Left lobe of liver (tissue), 2 donors: Measurements from ENCODE around the gene UBD. TPM values are rescaled to one million over a fixed set of nuclear protein-coding genes. Genes with fewer than 3 reads are reported as not detected.

Experiments used
- ATAC-seq: fragments of 200-7000 bp; cut with Tn5 transposase; one replicate; pipeline ENCODE4 v1.9.1; 2020; ENCODE audit warnings: mild to moderate bottlenecking, moderate library complexity
- DNase-seq: peaks from one replicate; pipeline ENCODE4 v3.0.0-alpha.2; 2020; ENCODE audit warnings: low spot score
- total RNA-seq: library from RNA; stranded (reverse); gene quantifications from one replicate; pipeline ENCODE4 v1.2.1, GENCODE V29; 2021
- donor health status: DM: no; HTN: no; CAD: no; lungs with moderate emphysema.
- donor health status: DM: no; HTN: yes; CAD: no.

The UBD gene
- total RNA-seq = 0.93 TPM

GRCh38 chr6:29559524-29560287 lies at the start of gene UBD:
Gene UBD, minus strand, starts transcription at chr6:29559732. Its CDS starts 31 bp downstream, at chr6:29559701.
- ATAC-seq (no peak), DNase-seq (no peak)

- DNase-seq = no peak
- no peak for ATAC-seq
Measured at GRCh38 chr6:29608131-29608530, 48.6 kb upstream of the UBD start.

DNA sequence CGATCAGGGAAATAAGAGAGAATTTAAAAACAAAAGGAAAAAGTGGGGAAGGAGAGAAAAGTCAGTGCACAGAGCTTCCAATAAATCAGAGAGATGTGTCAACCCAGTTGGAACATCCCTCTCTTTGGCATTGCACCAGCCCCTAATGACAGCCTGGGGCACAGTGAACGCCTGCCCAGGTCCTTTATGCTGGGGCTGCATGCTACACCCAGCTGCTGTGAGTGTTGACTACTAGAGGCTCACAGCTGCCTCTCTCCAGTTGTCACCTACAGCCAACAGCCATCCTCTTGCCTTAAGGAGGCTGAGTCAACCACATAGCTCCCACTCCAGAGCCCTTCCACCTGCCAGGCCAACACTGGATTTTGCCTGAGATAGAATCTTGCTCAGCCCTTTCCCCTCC lies 44.4 kb upstream of the UBD start:
- no peak for ATAC-seq
- DNase-seq = no peak

DNA sequence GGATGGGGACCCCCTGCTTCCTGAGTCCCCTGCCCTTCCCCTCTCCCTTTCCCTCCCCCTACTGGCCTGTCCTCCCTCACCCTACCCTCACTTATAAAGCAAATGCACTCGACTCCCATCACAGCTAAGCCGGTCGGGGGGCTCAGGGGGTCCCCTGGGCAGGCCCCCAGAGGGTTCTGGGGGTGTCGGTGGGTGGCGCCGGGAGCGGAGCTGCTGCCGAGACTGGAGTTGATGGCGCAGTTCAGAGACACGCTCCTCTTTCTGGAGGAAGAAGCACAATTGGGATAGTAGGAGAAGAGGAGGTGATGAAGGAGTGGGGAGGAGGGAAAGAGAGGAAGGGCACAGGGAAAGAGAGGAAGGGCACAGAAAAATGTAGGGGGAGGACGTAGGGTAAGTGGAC lies 43.9 kb upstream of the UBD start:
- ATAC-seq = no peak
- DNase-seq = no peak

DNA sequence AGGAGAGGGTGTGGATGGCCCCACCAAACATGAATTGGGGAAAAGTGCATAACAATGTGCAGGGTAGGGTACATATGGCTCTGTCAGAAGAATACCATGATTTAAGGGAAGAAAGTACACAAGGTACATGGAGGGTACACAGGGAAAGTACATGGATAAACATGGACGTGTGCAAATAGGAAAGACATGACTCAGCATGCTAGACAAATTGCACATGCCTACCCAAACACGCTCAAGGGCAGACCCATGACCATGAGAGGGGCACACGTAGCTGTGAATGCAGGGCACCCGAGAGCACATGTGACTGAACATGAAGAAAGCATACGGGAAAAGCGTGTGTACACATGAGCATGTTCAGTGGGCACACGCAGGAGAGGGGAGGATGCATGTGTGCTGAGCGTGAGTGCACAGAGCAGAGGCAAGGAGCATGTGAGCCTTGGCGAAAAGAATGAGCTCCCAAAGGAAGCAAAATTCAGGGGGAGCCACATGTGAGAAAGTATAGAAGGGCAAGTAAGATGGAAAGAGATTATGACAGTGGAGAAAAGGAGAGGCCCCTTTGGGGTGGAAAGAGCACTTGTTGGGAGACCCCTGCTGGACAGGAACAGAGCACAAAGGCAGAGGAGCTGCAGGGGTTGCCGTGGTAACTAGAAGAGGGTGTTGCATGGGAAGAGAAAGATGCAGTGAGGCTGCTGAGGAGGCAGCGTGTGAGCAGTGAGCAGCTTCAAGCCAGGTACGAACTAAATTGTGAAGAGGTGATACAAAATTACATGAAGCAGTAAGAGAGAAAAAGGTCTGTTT lies 43.2 kb upstream of the UBD start:
- no peak for ATAC-seq

DNA sequence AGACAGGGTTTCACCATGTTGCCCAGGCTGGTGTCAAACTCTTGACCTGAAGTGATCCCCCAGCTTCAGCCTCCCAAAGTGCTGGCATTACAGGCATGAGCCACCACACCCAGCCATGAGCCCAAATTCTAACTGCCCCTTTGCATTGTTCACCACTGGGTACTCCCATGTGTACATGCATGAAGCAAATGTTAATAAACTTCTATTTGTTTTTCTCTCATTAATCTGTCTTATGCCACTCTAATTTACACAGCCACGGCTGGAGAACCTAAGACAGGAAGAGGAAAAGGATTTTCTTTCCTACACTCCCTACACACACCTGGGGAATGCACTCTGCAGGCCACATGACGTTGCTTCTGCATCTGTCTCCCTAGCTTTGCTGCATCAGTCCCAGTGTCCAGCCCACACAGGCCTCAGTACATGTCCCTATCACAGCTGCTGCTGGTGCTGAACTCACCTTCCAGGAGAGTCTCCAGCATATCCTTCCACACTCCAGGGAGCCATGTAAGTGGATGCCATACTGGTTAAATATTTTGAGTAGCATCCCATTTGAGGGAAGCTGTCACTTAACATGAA lies 38.7 kb upstream of the UBD start:
- DNase-seq (no peak), ATAC-seq (no peak)

More for the DNA sequence above, 43.2 kb upstream of the UBD start:
- DNase-seq = no peak

DNA sequence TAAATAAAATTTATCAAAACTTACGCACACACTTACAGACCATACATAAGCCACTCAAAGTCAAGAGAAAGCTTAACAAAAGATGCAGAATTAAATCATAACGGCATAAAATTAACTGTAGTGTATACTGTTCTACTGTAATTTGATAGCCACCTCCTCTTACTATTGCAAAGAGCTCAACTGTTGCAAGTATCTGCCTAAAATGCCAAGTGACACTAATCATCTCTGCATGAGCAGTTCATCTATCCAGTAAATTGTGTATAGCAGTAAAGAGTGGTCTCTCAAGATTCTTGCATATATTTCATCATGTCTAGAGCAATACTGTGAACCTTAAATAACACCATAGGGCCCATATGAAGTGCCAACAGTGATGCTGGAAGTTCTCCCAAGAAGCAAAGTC lies 37.7 kb upstream of the UBD start:
- ATAC-seq (no peak), DNase-seq (no peak)

DNA sequence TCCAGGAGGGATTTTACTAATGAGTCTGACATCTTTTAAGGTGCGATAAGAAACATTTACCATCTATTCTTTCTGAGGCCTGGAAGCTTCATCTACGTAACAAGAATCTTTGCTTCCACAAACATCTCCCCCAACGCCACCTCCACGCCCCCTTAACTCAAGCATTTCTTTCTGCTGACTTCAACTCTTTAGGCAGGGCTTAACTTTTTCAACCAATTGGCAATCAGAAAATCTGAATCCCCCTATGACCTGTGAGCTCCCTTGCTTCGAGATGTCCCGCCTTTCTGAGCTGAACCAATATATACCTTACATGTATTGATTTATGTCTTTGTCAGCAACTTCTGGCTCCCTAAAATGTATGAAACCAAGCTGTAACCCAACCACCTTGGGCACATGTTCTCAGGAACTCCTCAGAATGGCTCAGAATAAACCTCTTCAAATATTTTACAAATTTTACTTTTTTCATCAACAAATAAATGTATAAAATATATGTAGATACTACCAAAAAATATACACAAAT lies 36.9 kb upstream of the UBD start:
- no peak for ATAC-seq
- DNase-seq = no peak

- no peak for ATAC-seq
- DNase-seq = no peak
Measured at GRCh38 chr6:29593199-29593855, 33.8 kb upstream of the UBD start.

DNA sequence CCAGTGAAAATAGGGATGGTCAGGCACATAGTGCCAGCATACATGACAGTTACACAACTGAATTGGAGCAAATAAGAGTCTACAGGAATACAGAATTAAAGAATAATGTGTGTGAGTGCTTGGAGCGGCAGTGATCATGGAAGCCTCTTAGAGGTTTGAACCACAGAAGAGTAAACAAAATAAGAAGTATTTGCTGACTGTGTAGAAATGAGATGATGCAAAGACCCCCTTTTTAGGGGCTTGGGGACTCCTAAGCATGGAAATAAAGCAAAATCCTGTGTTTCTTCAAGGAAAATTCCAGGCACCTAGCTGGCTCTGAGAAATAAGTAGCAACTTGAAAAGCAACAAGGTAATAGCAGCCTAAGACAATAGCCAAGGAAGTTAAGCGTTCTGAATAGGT lies 32.1 kb upstream of the UBD start:
- DNase-seq (no peak), ATAC-seq (no peak)

- ATAC-seq (no peak), DNase-seq (no peak)
Measured at GRCh38 chr6:29590218-29590808, 30.8 kb upstream of the UBD start.

- DNase-seq = no peak
- ATAC-seq = peak; percentile 93
Measured at GRCh38 chr6:29589423-29590048, 30.0 kb upstream of the UBD start.

GRCh38 chr6:29584821-29585220 lies 25.3 kb upstream of the UBD start, which contains the start of gene OR2H2:
Gene OR2H2, plus strand, starts transcription at chr6:29585121. Its CDS starts 2,824 bp downstream, at chr6:29587945.
- DNase-seq (no peak), ATAC-seq (no peak)

DNA sequence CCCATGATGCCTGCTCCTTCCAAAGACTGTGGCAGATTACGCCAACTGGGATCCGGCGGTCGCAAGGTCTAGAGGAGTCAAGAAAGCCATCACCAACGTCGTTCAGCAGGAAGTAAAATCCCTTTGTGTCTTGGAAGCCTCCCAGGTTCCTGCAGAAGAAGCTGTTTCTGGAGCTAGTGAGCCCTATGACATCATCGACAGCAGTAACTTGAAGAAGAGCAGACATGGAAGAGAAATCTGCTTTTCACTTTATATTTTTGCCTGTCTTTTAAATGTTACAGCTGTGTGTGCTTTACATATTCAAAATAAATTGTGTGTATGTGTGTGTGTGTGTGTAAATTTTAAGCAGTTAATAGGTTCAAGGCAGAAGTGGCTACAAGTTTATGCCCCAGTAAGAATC lies 18.0 kb upstream of the UBD start:
- no peak for ATAC-seq
- DNase-seq = no peak

DNA sequence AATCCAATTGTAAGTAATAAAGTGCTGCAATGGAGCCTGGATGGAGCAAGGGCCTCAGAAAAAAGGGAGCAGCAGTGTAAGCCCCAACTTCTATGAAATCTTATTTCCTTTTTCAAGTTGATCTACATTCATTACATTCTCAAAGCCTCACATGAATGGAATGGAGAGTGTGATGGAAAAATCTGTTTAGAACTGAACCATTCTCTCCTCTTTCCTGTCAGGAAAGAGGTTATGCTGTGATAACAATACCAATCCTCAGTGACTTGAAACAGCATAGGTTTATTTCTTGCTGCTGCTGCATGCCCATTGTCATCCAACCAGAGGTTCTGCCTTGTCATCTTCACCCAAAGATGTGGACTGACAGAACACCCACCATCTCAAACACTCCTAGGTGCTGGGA lies 16.5 kb upstream of the UBD start:
- ATAC-seq = no peak
- no peak for DNase-seq

DNA sequence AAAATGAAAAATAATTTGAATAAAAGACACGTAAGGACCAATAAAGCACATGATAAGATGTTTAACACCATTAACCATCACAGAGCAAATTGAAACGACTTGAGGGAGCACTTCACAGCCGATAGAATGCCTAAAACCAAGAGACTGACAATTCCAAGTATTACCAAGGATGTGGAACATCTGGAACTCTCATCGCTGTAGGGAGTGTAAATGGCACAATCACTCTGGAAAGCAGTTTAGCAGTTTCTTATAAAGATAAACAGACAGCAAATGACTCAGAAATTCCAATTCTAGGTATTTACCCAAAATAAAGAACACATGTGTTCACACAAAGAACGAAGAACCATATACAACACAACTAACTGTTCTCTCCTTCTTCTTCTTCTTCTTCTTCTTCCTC lies 8.5 kb upstream of the UBD start:
- ATAC-seq = no peak
- DNase-seq = no peak

GRCh38 chr6:29567541-29567940 lies 8.0 kb upstream of the UBD start:
- DNase-seq (no peak), ATAC-seq (no peak)

- ATAC-seq (no peak), DNase-seq (no peak)
Measured at GRCh38 chr6:29566856-29567255, 7.3 kb upstream of the UBD start.

GRCh38 chr6:29564875-29565274 lies 5.3 kb upstream of the UBD start:
- no peak for DNase-seq

GRCh38 chr6:29563435-29563965 lies 4.0 kb upstream of the UBD start:
- no peak for ATAC-seq
- no peak for DNase-seq

More at GRCh38 chr6:29564875-29565274, 5.3 kb upstream of the UBD start:
- no peak for ATAC-seq
